HG03103 (cell line): ENCODE results near the gene LIME1.
"Not testable (repeated sequence)": the region's sequence is repeated elsewhere in the genome, so short reads cannot be mapped to it uniquely, and the experiment has no call there.

Source experiments
- ATAC-seq: cut with Tn5 transposase; IDR thresholded peaks from one replicate; pipeline ENCODE4 v1.9.1; 2021; ENCODE audit warnings: low read depth; ENCODE audit not compliant: unreplicated experiment

The LIME1 gene

GRCh38 chr20:63768591-63769515 lies 32.4 kb downstream of the LIME1 start:
- no peak for ATAC-seq

GRCh38 chr20:63769891-63770474 lies 33.5 kb downstream of the LIME1 start:
- no peak for ATAC-seq

GRCh38 chr20:63771046-63771707 lies 34.7 kb downstream of the LIME1 start:
- no peak for ATAC-seq

GRCh38 chr20:63772781-63773518 lies 36.5 kb downstream of the LIME1 start:
- ATAC-seq, result no peak

- no peak for ATAC-seq
Measured at GRCh38 chr20:63773571-63774241, 37.2 kb downstream of the LIME1 start.

GRCh38 chr20:63774306-63774705 lies 37.8 kb downstream of the LIME1 start:
- ATAC-seq, result no peak

GRCh38 chr20:63775096-63775978 lies 38.9 kb downstream of the LIME1 start:
- ATAC-seq, result no peak

- not testable (repeated sequence) for ATAC-seq
Measured at GRCh38 chr20:63776875-63777274, 40.4 kb downstream of the LIME1 start.

- ATAC-seq, result no peak
Measured at GRCh38 chr20:63777614-63778013, 41.1 kb downstream of the LIME1 start.

GRCh38 chr20:63778034-63778752 lies 41.7 kb downstream of the LIME1 start:
- no peak for ATAC-seq

- ATAC-seq, result no peak
Measured at GRCh38 chr20:63778857-63779256, 42.4 kb downstream of the LIME1 start.

GRCh38 chr20:63781181-63781580 lies 44.7 kb downstream of the LIME1 start:
- ATAC-seq, result no peak

- ATAC-seq, result no peak
Measured at GRCh38 chr20:63782051-63782471, 45.6 kb downstream of the LIME1 start.

- no peak for ATAC-seq
Measured at GRCh38 chr20:63782521-63782971, 46.1 kb downstream of the LIME1 start.

- ATAC-seq, result no peak
Measured at GRCh38 chr20:63783970-63784369, 47.5 kb downstream of the LIME1 start.

- no peak for ATAC-seq
Measured at GRCh38 chr20:63785691-63786131, 49.2 kb downstream of the LIME1 start.

- no peak for ATAC-seq
Measured at GRCh38 chr20:63787302-63787701, 50.8 kb downstream of the LIME1 start.

- no peak for ATAC-seq
Measured at GRCh38 chr20:63787749-63788148, 51.3 kb downstream of the LIME1 start.
